Dermis blood vessel endothelial cell (primary cell): ENCODE measurements around the gene PKD1L1. TPM values are rescaled to one million over a fixed set of nuclear protein-coding genes. Genes with fewer than 3 reads are reported as not detected.
A peak's percentile ranks its signal among the peaks of the same experiment; 100 is the strongest.

Experiments
- DNase-seq: peaks from one replicate; pipeline ENCODE4 v3.0.0; 2010
- total RNA-seq: library from RNA; depleted of rRNA; stranded (reverse); fragments of >200 nt; gene quantifications from 2 replicates; pipeline ENCODE4 v1.2.3, GENCODE V29; 2014

The PKD1L1 gene
- total RNA-seq, 1 donor from 2014 or later: 21.4 TPM

- no peak for DNase-seq
Observed at GRCh38 chr7:47866120-47866519, 82.1 kb downstream of the PKD1L1 start.

- DNase-seq: peak; percentile 21
Observed at GRCh38 chr7:47852330-47853245, 95.7 kb downstream of the PKD1L1 start.

- DNase-seq: peak; percentile 8
Observed at GRCh38 chr7:47847207-47847606, 101.1 kb downstream of the PKD1L1 start.

- peak; percentile 73 for DNase-seq
Observed at GRCh38 chr7:47846138-47846836, 102.0 kb downstream of the PKD1L1 start.

GRCh38 chr7:47844311-47844710, 104.0 kb downstream of the PKD1L1 start:
- no peak for DNase-seq

- no peak for DNase-seq
Observed at GRCh38 chr7:47843291-47843690, 105.0 kb downstream of the PKD1L1 start.

GRCh38 chr7:47839381-47839780, 108.9 kb downstream of the PKD1L1 start:
- no peak for DNase-seq

GRCh38 chr7:47837826-47838225, 110.4 kb downstream of the PKD1L1 start:
- no peak for DNase-seq

GRCh38 chr7:47836503-47837202, 111.6 kb downstream of the PKD1L1 start:
- DNase-seq: no peak

- DNase-seq: no peak
Observed at GRCh38 chr7:47836080-47836479, 112.2 kb downstream of the PKD1L1 start.

GRCh38 chr7:47833211-47833610, 115.1 kb downstream of the PKD1L1 start:
- no peak for DNase-seq

- DNase-seq: no peak
Observed at GRCh38 chr7:47832105-47832715, 116.1 kb downstream of the PKD1L1 start.

GRCh38 chr7:47830015-47830414, 118.3 kb downstream of the PKD1L1 start:
- DNase-seq: no peak

GRCh38 chr7:47827871-47828270, 120.4 kb downstream of the PKD1L1 start:
- DNase-seq: no peak

GRCh38 chr7:47827351-47827756, 120.9 kb downstream of the PKD1L1 start:
- DNase-seq: no peak

GRCh38 chr7:47826754-47827153, 121.5 kb downstream of the PKD1L1 start:
- DNase-seq: no peak

GRCh38 chr7:47819607-47819920, 128.7 kb downstream of the PKD1L1 start:
- DNase-seq: no peak

- DNase-seq: peak; percentile 83
Observed at GRCh38 chr7:47818796-47819606, 129.3 kb downstream of the PKD1L1 start.

- DNase-seq: no peak
Observed at GRCh38 chr7:47817917-47818316, 130.3 kb downstream of the PKD1L1 start.

- no peak for DNase-seq
Observed at GRCh38 chr7:47816647-47817046, 131.6 kb downstream of the PKD1L1 start.

GRCh38 chr7:47815867-47816266, 132.4 kb downstream of the PKD1L1 start:
- no peak for DNase-seq
